Amniotic epithelial cell (primary cell): ENCODE data around the gene KLHDC7B.
A peak's percentile ranks its signal among the peaks of the same experiment; 100 is the strongest.

Source experiments
- DNase-seq: peaks from one replicate; pipeline ENCODE4 v3.0.0-alpha.2; 2010; ENCODE audit warnings: low read depth

The KLHDC7B gene

GRCh38 chr22:50573491-50574382, 28.0 kb downstream of the KLHDC7B start:
- no peak for DNase-seq

DNA sequence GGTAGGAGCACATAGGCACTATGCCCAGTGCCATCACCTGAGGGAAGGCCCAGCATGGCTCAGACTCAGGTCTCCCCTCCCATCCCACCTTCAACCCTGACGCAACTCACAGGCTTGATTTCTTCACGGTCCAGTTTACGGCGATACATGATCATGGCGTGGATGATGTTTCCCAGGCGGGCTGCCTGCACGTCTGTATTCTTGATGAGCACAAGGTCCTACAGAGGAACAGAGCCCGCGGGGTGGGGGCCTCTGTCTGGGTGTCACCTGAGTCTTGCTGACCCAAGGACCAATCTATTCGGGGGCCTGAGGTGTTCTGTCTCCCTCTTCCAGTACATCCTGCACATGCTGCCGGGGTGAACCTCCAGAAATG, 28.7 kb downstream of the KLHDC7B start:
- no peak for DNase-seq

DNA sequence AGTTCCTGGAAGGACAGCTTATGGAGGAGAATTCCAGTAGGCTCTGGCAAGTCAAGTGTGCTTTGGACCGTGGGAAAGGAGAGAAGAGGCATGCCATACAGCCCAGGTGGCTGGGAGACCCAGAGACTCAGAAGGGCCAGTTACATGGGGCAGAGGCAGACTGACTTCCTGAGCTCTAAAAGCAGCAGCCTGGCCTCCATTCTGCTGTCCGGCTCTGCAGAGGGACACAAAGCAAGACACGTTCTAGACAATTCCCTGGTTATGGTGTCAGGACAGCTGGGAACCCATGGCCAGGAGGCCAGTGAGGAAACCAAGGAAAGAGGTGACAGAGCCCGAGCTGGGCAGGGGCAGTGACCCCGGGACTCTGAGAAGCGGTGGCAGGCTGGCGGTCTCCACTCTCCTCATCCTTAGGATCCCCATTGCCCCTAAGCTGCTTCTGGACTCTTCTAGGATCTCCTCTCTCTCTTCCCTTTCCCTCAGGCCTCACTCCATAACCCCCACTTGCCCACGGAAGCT, 29.8 kb downstream of the KLHDC7B start:
- DNase-seq, result no peak

DNA sequence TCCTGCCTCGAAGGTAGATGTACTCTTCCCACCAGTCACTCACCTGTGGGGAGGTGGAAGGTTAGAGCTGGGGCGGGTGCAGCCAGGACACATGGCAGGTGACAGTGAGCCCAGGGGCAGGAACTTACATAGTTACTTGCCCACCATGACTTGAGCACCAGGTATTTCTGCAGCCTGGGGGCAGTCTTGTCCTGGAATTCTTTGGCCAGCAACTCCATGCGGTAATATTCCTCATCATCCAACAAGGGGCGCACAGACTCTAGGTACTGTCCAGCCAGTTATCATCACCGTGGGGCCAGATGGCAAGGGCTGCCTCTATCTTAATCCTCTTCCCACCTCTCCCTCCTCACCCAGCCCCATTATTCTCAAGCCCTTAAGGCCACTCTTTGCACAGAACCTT, 30.4 kb downstream of the KLHDC7B start:
- DNase-seq, result peak; percentile 68

- DNase-seq, result no peak
Measured at GRCh38 chr22:50576806-50577696, 31.4 kb downstream of the KLHDC7B start.

GRCh38 chr22:50577697-50577986, 31.9 kb downstream of the KLHDC7B start:
- no peak for DNase-seq

DNA sequence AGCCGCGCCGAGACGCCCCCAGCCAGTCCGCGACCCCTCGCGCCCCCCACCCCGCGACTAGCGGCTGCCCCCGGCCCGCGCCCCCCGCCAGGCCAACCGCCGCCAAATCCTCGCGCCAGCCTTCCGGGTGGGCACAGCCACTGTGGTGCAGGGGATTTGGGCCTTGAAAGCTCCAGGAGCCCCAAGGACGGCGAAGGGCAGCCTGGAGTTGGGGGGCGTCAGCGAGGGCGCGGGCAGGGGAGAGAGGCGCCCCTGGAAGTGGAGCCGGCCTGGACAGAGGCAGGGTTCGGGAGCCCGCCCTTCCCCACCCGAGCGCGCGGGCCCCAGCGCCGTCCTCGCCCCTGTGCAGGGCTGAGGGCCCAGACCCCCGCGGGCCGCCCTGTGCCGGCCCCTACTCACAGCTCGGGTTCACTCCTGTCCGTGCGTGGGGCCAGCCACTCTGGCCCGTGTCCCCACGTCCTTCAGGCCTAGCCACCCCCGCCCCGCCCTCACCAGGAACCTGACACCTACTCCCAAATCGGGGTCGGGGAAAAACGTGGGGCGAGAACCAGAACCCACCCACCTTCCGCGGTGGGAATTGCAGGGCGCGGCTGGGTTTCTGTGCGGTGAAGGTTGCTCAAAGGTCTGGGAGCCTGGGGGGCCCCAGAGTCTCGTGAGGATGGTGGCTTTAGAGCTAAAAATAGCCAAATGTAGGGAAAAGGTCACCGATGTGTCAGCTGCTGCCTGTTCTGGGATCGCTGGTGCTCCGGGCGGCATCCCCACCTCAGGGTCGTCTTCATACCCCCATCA, 32.5 kb downstream of the KLHDC7B start, which contains the start of gene CPT1B:
TSS of gene CPT1B (minus strand) at position 441 of the 789 bp plus-strand sequence. CDS start 512 bp downstream, outside the sequence.
- no peak for DNase-seq

- DNase-seq, result no peak
Measured at GRCh38 chr22:50578776-50579310, 33.1 kb downstream of the KLHDC7B start.

GRCh38 chr22:50579752-50580151, 34.1 kb downstream of the KLHDC7B start:
- DNase-seq, result no peak

- no peak for DNase-seq
Measured at GRCh38 chr22:50581031-50581949, 35.6 kb downstream of the KLHDC7B start.

GRCh38 chr22:50581950-50582492, 36.3 kb downstream of the KLHDC7B start:
- DNase-seq, result no peak

GRCh38 chr22:50582493-50583293, 37.0 kb downstream of the KLHDC7B start, which contains the start of gene CHKB:
TSS of gene CHKB (minus strand) at chr22:50582849. CDS start at chr22:50582781, 68 bp downstream.
- DNase-seq, result peak; percentile 94

DNA sequence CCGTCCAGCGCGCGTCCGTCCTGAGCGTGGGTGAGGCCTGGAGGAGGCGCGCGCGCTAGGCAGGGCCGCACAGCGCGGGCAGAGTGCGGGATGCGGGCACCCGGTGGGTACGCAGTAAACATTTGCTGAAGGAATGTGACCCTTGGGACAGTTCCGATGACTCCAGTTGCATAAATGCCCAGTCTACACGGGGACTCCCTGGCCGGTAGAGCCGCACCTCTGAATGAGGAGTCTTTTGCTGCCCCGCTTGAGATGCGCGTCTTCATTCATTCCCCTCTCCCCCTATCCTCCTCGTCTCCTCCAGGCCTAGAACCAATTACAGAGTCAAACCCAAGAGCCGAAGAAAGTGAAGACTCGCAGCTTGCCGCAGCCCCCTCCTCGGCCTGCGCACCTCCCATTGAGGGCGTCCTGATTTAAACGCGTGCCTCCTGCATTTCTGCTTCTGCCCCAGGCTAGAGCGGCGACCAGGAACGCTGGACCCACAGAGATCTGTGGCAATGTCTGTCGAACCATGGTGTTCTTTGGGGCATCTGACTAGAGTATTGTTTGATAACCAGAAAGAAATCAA, 37.7 kb downstream of the KLHDC7B start:
- DNase-seq, result no peak

DNA sequence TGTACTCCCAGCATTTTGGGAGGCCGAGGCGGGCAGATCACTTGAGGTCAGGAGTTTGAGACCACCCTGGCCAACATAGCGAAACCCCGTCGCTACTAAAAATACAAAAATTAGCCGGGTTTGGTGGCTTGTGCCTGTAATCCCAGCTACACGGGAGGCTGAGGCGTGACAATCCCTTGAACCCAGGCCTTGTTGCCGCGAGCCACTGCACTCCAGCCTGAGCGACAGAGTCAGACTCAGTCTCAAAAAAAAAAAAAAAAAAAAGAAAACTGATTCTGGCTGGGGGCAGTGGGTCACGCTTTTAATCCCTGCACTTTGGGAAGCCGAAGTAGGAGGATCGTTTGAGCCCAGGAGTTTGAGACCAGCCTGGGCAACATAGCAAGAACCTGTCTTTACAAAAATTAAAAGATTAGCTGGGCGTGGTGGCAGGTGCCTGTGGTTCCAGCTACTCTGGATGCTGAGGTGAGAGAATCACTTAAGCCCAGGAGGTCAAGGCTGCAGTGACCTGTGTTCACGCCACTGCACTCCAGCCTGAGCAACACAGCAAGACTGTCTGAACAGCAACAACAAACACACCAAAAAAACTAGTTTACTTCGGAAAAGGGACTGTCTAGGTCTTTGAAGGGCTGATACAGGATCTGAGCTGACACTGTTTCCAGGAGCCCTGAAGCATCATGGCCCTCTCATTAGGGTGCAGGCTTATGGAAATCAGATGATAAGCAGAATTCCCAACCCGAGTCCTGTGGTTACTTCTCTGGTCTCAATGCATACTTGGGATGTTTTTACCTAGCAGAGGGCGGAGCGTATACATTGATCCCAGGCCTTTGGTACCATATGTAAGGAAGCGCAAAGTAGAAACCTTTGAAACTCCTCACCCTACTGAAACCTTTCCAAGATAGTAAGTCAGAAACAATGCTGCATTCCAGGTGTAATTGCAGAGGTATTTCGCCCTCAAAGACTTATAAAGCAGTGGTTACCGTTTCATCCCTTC, 38.7 kb downstream of the KLHDC7B start:
- DNase-seq, result no peak

GRCh38 chr22:50585238-50585637, 39.5 kb downstream of the KLHDC7B start:
- no peak for DNase-seq

GRCh38 chr22:50585781-50586180, 40.1 kb downstream of the KLHDC7B start:
- DNase-seq, result no peak

DNA sequence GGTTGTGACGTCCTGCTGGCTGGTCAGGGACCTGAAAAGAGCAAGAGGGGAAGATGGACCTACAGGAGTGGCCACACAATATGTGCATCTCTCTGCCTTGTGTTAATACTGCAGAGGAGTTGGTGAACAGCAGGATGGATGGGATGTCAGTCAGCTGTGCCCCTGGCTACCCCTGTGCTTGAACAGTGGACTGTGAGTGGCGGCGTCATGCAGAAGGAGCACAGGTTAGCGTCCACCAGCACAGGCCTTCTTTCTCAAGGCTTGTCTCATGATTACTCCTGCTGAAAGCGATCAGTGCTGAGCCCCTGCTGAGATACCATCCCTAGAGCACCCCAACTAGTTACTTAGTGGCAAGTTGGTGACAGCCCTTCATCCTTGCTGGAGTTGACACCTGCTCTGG, 40.7 kb downstream of the KLHDC7B start:
- no peak for DNase-seq

DNA sequence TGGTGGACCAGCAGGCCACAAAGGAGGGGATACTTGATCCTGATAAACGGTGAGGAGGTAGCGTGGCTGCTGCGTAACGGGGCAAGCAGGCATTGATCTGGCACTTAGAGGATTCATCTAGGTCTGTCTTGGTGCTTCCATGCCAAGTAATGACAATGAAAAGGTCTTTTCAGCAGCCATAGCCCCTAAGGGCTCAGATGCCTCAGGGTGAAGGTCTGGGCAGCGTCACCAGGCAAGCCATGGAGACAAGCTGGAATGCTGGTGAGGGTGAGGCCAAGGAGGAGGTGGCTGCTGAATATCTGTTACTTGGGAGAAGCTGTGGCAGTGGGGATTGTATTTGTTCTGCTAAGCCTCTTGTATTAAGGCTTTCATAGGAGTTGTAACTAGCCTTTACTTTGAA, 41.7 kb downstream of the KLHDC7B start:
- no peak for DNase-seq
